HCT116 (cell line): ENCODE measurements around the gene OR6N2.

ENCODE experiments used
- JUND ChIP-seq: IDR thresholded peaks from 2 replicates; pipeline ENCODE4 v1.6.1; 2012
- POLR2A ChIP-seq: IDR thresholded peaks from 2 replicates; pipeline ENCODE4 v1.7.0; 2011; ENCODE audit warnings: borderline replicate concordance; ENCODE audit not compliant: insufficient read depth, insufficient read length; ENCODE audit errors: extremely low read depth
- POLR2AphosphoS5 ChIP-seq: IDR thresholded peaks from 2 replicates; pipeline ENCODE4 v1.6.1; 2011; ENCODE audit warnings: mild to moderate bottlenecking, low read depth, low read length, moderate library complexity
- RAD21 ChIP-seq: IDR thresholded peaks from 2 replicates; pipeline ENCODE4 v1.6.1; 2012; ENCODE audit warnings: low read depth, mild to moderate bottlenecking
- SP1 ChIP-seq: IDR thresholded peaks from 2 replicates; pipeline ENCODE4 v1.6.1; 2012; ENCODE audit warnings: low read depth
- TCF7L2 ChIP-seq: IDR thresholded peaks from 2 replicates; pipeline ENCODE4 v1.7.0; 2011; ENCODE audit warnings: borderline replicate concordance, inconsistent platforms; ENCODE audit not compliant: insufficient read depth, insufficient read length; ENCODE audit errors: extremely low read depth
- YY1 ChIP-seq: IDR thresholded peaks from 2 replicates; pipeline ENCODE4 v1.6.1; 2011; ENCODE audit warnings: low read length, low read depth, moderate library complexity, mild to moderate bottlenecking; ENCODE audit not compliant: insufficient replicate concordance; ENCODE audit errors: extremely low read depth
- ZNF274 ChIP-seq: fragments of 200-500 bp; sonication (Bioruptor generic); IDR thresholded peaks from 2 replicates; pipeline ENCODE4 v1.6.1; 2014; ENCODE audit warnings: mild to moderate bottlenecking, low read depth, low read length, inconsistent platforms
- TF ChIP-seq, protein P1 (sequence below), 3 experiments: fragments of 200-600 bp in 1 of 3; sonication (generic) in 1 of 3; IDR thresholded peaks in 2 of 3; conservative IDR thresholded peaks in 1 of 3; 2 replicates each; pipeline ENCODE4 v1.5.1; 2012 to 2017; ENCODE audit warnings: low read depth in 2 of 3, low read length in 2 of 3, antibody characterized with exemption in 1 of 3, borderline replicate concordance in 1 of 3, control low read depth in 1 of 3, mild to moderate bottlenecking in 1 of 3, mixed read lengths in 1 of 3, mixed run types in 1 of 3, moderate library complexity in 1 of 3; ENCODE audit not compliant: insufficient read depth in 1 of 3
- TF ChIP-seq, protein P2 (sequence below): IDR thresholded peaks from 2 replicates; pipeline ENCODE4 v1.6.1; 2012

DNA sequence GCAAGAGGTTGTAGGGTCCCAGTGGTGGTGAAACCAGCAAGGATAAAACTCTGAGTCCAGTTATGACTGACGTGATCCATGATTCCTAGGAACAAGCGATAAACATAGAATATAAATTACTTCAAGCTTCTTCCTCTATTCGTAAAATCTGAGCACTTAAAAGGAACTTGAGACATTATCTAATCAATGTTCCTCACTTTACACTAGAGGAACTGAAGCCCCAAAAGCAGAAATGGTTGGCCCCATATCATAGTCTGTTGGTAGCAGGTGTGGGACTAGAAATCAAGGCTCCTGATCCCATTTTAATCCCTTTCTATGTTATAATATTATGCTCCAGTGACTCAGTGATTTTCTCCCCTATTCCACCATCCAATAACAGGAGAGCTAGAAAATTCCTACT, 28.3 kb upstream of the OR6N2 start:
- TF ChIP-seq POLR2A (no peak), YY1 (no peak), SP1 (no peak), POLR2AphosphoS5 (no peak), TCF7L2 (no peak), RAD21 (no peak), ZNF274 (no peak), JUND (no peak)
- TF ChIP-seq, protein P1, sequence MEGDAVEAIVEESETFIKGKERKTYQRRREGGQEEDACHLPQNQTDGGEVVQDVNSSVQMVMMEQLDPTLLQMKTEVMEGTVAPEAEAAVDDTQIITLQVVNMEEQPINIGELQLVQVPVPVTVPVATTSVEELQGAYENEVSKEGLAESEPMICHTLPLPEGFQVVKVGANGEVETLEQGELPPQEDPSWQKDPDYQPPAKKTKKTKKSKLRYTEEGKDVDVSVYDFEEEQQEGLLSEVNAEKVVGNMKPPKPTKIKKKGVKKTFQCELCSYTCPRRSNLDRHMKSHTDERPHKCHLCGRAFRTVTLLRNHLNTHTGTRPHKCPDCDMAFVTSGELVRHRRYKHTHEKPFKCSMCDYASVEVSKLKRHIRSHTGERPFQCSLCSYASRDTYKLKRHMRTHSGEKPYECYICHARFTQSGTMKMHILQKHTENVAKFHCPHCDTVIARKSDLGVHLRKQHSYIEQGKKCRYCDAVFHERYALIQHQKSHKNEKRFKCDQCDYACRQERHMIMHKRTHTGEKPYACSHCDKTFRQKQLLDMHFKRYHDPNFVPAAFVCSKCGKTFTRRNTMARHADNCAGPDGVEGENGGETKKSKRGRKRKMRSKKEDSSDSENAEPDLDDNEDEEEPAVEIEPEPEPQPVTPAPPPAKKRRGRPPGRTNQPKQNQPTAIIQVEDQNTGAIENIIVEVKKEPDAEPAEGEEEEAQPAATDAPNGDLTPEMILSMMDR (IDR thresholded peaks at IDR 0.05 in 2 of 3, conservative IDR thresholded peaks at IDR 0.05 in 1 of 3; ENCODE audit: borderline replicate concordance in 1 of 3, insufficient read depth in 1 of 3, low read depth in 2 of 3, low read length in 2 of 3), result no peak
- TF ChIP-seq, protein P2, sequence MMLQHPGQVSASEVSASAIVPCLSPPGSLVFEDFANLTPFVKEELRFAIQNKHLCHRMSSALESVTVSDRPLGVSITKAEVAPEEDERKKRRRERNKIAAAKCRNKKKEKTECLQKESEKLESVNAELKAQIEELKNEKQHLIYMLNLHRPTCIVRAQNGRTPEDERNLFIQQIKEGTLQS, result no peak
